H1 (cell line): ENCODE measurements around the gene DNAJA3. TPM values are rescaled to one million over a fixed set of nuclear protein-coding genes. Genes with fewer than 3 reads are reported as not detected.

Experiments used
- CTCF ChIA-PET: fragments of 300-600 bp; sonication (Branson Sonifier 250); formaldehyde crosslinking; loops from one replicate; lab custom pipeline; 2021; ENCODE audit not compliant: partially characterized antibody; lab: Charles Lee
- POLR2A ChIA-PET: fragments of 300-600 bp; sonication (Branson Sonifier 250); formaldehyde crosslinking; loops from one replicate; lab custom pipeline; 2021; ENCODE audit warnings: inconsistent platforms; ENCODE audit not compliant: partially characterized antibody; lab: Charles Lee
- DNase-seq, 2 experiments: peaks; one replicate each; pipeline versions ENCODE4 v3.0.0 to v3.0.0-alpha.2; 2010 to 2022; ENCODE audit warnings: low spot score in 2 of 2, low read depth in 1 of 2, mixed read lengths in 1 of 2
- FAIRE-seq: peaks from 2 replicates; lab custom pipeline; 2011; peaks lifted over from hg19 to GRCh38; lab: Jason Lieb, UNC
- H2AFZ ChIP-seq: 2 replicates; pipeline ENCODE4 v1.8.1; 2012; ENCODE audit warnings: low read length, inconsistent platforms
- H2AK5ac ChIP-seq: 2 replicates; pipeline ENCODE4 v1.6.1; 2013; ENCODE audit warnings: low read depth, low read length
- H2BK120ac ChIP-seq: replicated peaks from 2 replicates; pipeline ENCODE3; 2013; ENCODE audit warnings: low read depth, low read length, inconsistent platforms
- H2BK12ac ChIP-seq: 2 replicates; pipeline ENCODE4 v1.6.1; 2013; ENCODE audit warnings: low read depth, low read length
- H2BK15ac ChIP-seq: 2 replicates; pipeline ENCODE4 v1.6.1; 2013; ENCODE audit warnings: low read length
- H2BK20ac ChIP-seq: 2 replicates; pipeline ENCODE4 v1.6.1; 2013; ENCODE audit warnings: low read length
- H2BK5ac ChIP-seq: 2 replicates; pipeline ENCODE4 v1.6.1; 2013; ENCODE audit warnings: low read depth, low read length
- H3K14ac ChIP-seq: 2 replicates; pipeline ENCODE4 v1.6.1; 2013; ENCODE audit warnings: inconsistent platforms; ENCODE audit not compliant: insufficient read length
- H3K18ac ChIP-seq: 2 replicates; pipeline ENCODE4 v1.6.1; 2013; ENCODE audit warnings: low read length; ENCODE audit errors: extremely low read depth
- H3K23ac ChIP-seq: 2 replicates; pipeline ENCODE4 v1.6.1; 2013; ENCODE audit warnings: inconsistent platforms; ENCODE audit not compliant: insufficient read length
- H3K23me2 ChIP-seq: 2 replicates; pipeline ENCODE4 v1.6.1; 2013; ENCODE audit warnings: low read depth, low read length
- H3K27ac ChIP-seq: 2 replicates; pipeline ENCODE4 v1.6.1; 2011; ENCODE audit warnings: low read depth, low read length, inconsistent platforms
- H3K27me3 ChIP-seq, 4 experiments: replicated peaks in 1 of 4; 1 replicate in 1 of 4; 2 replicates in 3 of 4; pipeline versions ENCODE4 v1.6.1 to v1.8.1; 2011 to 2013; ENCODE audit warnings: low read length in 3 of 4, mild to moderate bottlenecking in 3 of 4, inconsistent platforms in 2 of 4, mixed read lengths in 2 of 4, moderate library complexity in 1 of 4; ENCODE audit not compliant: control insufficient read depth in 3 of 4, insufficient read depth in 3 of 4; ENCODE audit errors: extremely low read depth in 1 of 4
- H3K36me3 ChIP-seq, 4 experiments: 2 replicates each; pipeline versions ENCODE4 v1.6.1 to v1.8.1; 2011 to 2013; ENCODE audit warnings: mild to moderate bottlenecking in 4 of 4, low read length in 3 of 4, moderate library complexity in 2 of 4, control low read depth in 1 of 4, inconsistent platforms in 1 of 4; ENCODE audit not compliant: insufficient read depth in 4 of 4, control insufficient read depth in 2 of 4
- H3K4ac ChIP-seq: replicated peaks from 2 replicates; pipeline ENCODE3; 2013; ENCODE audit warnings: low read length, low read depth, mixed read lengths, inconsistent platforms; ENCODE audit not compliant: insufficient read length
- H3K4me1 ChIP-seq, 4 experiments: replicated peaks in 1 of 4; 1 replicate in 1 of 4; 2 replicates in 3 of 4; pipeline versions ENCODE4 v1.6.1 to v1.8.1; 2011 to 2013; ENCODE audit warnings: low read length in 3 of 4, inconsistent platforms in 2 of 4, mixed read lengths in 1 of 4; ENCODE audit not compliant: insufficient read depth in 4 of 4, control insufficient read depth in 3 of 4
- H3K4me2 ChIP-seq, 2 experiments: 2 replicates each; pipeline versions ENCODE4 v1.6.1 to v1.8.1; 2011 to 2013; ENCODE audit warnings: low read depth in 2 of 2, low read length in 2 of 2, control low read depth in 1 of 2, inconsistent platforms in 1 of 2, mild to moderate bottlenecking in 1 of 2; ENCODE audit not compliant: insufficient read depth in 1 of 2
- H3K4me3 ChIP-seq, 4 experiments: fragments of 200-600, 300-600 bp in 1 of 4; sonication (generic), shearing (Covaris generic), sonication (Bioruptor Twin) in 1 of 4; 2 replicates each; pipeline versions ENCODE4 v1.5.1 to v1.8.1; 2011 to 2016; ENCODE audit warnings: low read length in 4 of 4, low read depth in 3 of 4, control low read depth in 2 of 4, inconsistent platforms in 2 of 4, mild to moderate bottlenecking in 2 of 4, mixed read lengths in 1 of 4, moderate library complexity in 1 of 4; ENCODE audit not compliant: insufficient read depth in 2 of 4; ENCODE audit errors: extremely low read depth in 1 of 4
- H3K56ac ChIP-seq: replicated peaks from 2 replicates; pipeline ENCODE3; 2013; ENCODE audit warnings: low read depth, mild to moderate bottlenecking, mixed read lengths, low read length, inconsistent platforms; ENCODE audit not compliant: insufficient read length
- H3K79me1 ChIP-seq: 2 replicates; pipeline ENCODE4 v1.6.1; 2013; ENCODE audit warnings: low read depth, low read length, control low read depth
- H3K79me2 ChIP-seq, 2 experiments: 2 replicates each; pipeline versions ENCODE4 v1.6.1 to v1.8.1; 2012 to 2013; ENCODE audit warnings: low read length in 2 of 2, mild to moderate bottlenecking in 2 of 2, inconsistent platforms in 1 of 2; ENCODE audit not compliant: insufficient read depth in 2 of 2, control insufficient read depth in 1 of 2
- H3K9ac ChIP-seq, 4 experiments: replicated peaks in 1 of 4; 1 replicate in 1 of 4; 2 replicates in 3 of 4; pipeline versions ENCODE4 v1.6.1 to v1.8.1; 2011 to 2013; ENCODE audit warnings: low read depth in 3 of 4, low read length in 3 of 4, control low read depth in 2 of 4, mild to moderate bottlenecking in 2 of 4, moderate library complexity in 2 of 4, inconsistent platforms in 1 of 4; ENCODE audit errors: extremely low read depth in 1 of 4
- H3K9me3 ChIP-seq, 2 experiments: 2 replicates each; pipeline versions ENCODE4 v1.6.1 to v1.8.1; 2012 to 2013; ENCODE audit warnings: mild to moderate bottlenecking in 2 of 2, moderate library complexity in 2 of 2, control low read depth in 1 of 2, inconsistent platforms in 1 of 2, low read depth in 1 of 2, low read length in 1 of 2, mixed read lengths in 1 of 2; ENCODE audit not compliant: insufficient read depth in 2 of 2
- H4K20me1 ChIP-seq, 2 experiments: replicated peaks in 1 of 2; 2 replicates each; pipeline versions ENCODE3 to v1.8.1; 2011 to 2013; ENCODE audit warnings: inconsistent platforms in 2 of 2, low read length in 2 of 2, mild to moderate bottlenecking in 1 of 2; ENCODE audit not compliant: insufficient read depth in 2 of 2, control insufficient read depth in 1 of 2
- H4K5ac ChIP-seq: 2 replicates; pipeline ENCODE4 v1.6.1; 2013; ENCODE audit warnings: low read length, low read depth, mixed read lengths, inconsistent platforms; ENCODE audit not compliant: insufficient read length
- H4K8ac ChIP-seq: 2 replicates; pipeline ENCODE4 v1.8.0; 2013; ENCODE audit warnings: mild to moderate bottlenecking, moderate library complexity, low read length, inconsistent platforms; ENCODE audit not compliant: insufficient read depth; ENCODE audit errors: extremely low read depth
- H4K91ac ChIP-seq: replicated peaks from 2 replicates; pipeline ENCODE3; 2013; ENCODE audit warnings: low read length, mixed read lengths, inconsistent platforms; ENCODE audit not compliant: insufficient read length
- HDAC2 ChIP-seq, 2 experiments: fragments of 300-600 bp in 1 of 2; sonication (generic) in 1 of 2; IDR thresholded peaks; 2 replicates each; pipeline ENCODE4 v1.6.1; 2011 to 2012; ENCODE audit warnings: low read depth in 2 of 2, low read length in 2 of 2, mild to moderate bottlenecking in 2 of 2, moderate library complexity in 2 of 2, borderline replicate concordance in 1 of 2, inconsistent platforms in 1 of 2
- KDM5A ChIP-seq: fragments of 200-600 bp; IDR thresholded peaks from 2 replicates; pipeline ENCODE4 v1.7.1; 2012; ENCODE audit warnings: mild to moderate bottlenecking, low read length, inconsistent platforms, mixed read lengths
- POLR2A ChIP-seq, 2 experiments: IDR thresholded peaks; 1 replicate in 1 of 2; 2 replicates in 1 of 2; pipeline ENCODE4 v1.6.1; 2011; ENCODE audit warnings: low read depth in 2 of 2, low read length in 2 of 2, mild to moderate bottlenecking in 2 of 2; ENCODE audit errors: control extremely low read depth in 1 of 2
- SAP30 ChIP-seq: fragments of 300-600 bp; sonication (generic); IDR thresholded peaks from 2 replicates; pipeline ENCODE4 v1.7.1; 2012; ENCODE audit warnings: low read length, moderate library complexity, mild to moderate bottlenecking, inconsistent platforms; ENCODE audit not compliant: insufficient read depth, insufficient replicate concordance
- TEAD4 ChIP-seq: IDR thresholded peaks from 2 replicates; pipeline ENCODE4 v1.6.1; 2012; ENCODE audit warnings: low read depth, low read length, inconsistent platforms, mixed read lengths
- WGBS, 2 experiments: shearing (Covaris generic) in 1 of 2; methylation state at CpG; one replicate each; pipeline versions ENCODE4 v1.1.6 to v1.1.7; 2013 to 2015; ENCODE audit warnings: low lambda C conversion rate in 2 of 2, mixed read lengths in 2 of 2, inconsistent platforms in 1 of 2, low coverage in 1 of 2, missing lambda C conversion rate in 1 of 2; ENCODE audit not compliant: insufficient replicate concordance in 2 of 2, insufficient coverage in 1 of 2, insufficient read length in 1 of 2; ENCODE audit errors: extremely low coverage in 1 of 2, missing lambda C conversion rate in 1 of 2; 5-methylcytosine and 5-hydroxymethylcytosine counted together
- polyA plus RNA-seq, 7 experiments: library from polyadenylated mRNA; depleted of rRNA in 3 of 7; stranded (reverse) in 5 of 7; unstranded in 2 of 7; fragments of >200 nt in 5 of 7; fragments of 200-250 nt in 2 of 7; gene quantifications; 1 replicate in 5 of 7; 2 replicates in 1 of 7; 4 replicates in 1 of 7; pipeline versions ENCODE4 v1.2.1 to v1.2.3, GENCODE V29; 2011 to 2013; ENCODE audit warnings: missing spikeins in 2 of 7, mixed read lengths in 2 of 7
- total RNA-seq: library from RNA; stranded (reverse); fragmentation: NEBNext Ultra II Directional; extraction: Animal tissue kit (Norgen Biotek cat#: 25700); gene quantifications from 2 replicates; pipeline ENCODE4 v1.2.1, GENCODE V29; 2021

The DNAJA3 gene
- total and polyA plus RNA-seq, 2 of the 8 experiments (the other 6 are each of a cell fraction or from before 2014, with no cell fraction given): 37.3 to 59.1 TPM

DNA sequence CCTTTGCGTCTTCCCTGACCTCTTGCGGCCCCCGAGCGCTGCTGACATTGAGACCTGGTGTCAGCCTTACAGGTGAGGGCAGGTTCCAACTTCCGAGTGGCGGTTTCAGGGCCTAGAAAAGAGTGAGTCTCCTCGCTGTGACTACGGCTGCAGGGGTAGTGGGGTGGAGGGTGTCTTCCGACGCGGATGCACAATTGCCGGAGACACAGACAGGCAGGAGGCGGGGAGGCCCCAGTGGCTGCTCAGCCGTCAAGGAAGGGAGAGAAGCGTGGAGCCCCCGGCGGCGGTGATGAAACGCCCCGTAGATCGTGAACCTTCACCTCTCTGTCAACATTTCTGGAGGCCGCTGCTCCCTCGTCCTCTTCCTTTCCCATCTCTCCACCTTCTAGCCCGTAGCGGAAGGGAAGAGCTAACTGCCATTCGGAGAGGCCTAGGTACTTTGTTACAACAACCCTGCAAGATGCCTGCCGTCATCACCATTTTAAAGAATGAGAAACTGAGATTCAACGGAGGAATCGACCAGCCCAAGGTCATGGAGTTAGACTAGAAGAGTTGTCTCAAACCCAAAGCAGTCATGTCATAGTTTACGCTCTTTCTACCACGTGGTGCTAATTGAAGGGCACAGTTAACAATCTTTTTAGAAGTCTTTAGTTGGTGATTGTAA, 485 bp downstream of the DNAJA3 start:
- peak overlapping the region; percentile 88 to 94 for H3K4me2 ChIP-seq
- peak overlapping the region; percentile 73 to 98 (median 86) for H3K4me3 ChIP-seq
- peak overlapping the region; percentile 99; the same call in 1 of the 2 replicates for H4K8ac ChIP-seq
- peak overlapping the region; percentile 99 for H3K27ac ChIP-seq
- H3K14ac ChIP-seq: no peak overlapping the region
- no peaks in the 10 kb centered on the region; a peak in 1 of 8 replicates for H3K36me3 ChIP-seq
- peak overlapping the region; percentile 24; the same call in 1 of the 2 replicates for H3K18ac ChIP-seq
- peak overlapping the region; percentile 99 for H2BK5ac ChIP-seq
- peaks cover 0 to 7% of the 10 kb centered on the region in 2 experiments for H4K20me1 ChIP-seq
- peak overlapping the region; percentile 49 for H4K91ac ChIP-seq
- no peaks in the 10 kb centered on the region for H3K27me3 ChIP-seq
- WGBS, 2 experiments: 9% methylated on average over 24 of the region's 31 CpGs; no CpG with 5 or more reads in 1 of the 2 experiments
- H2BK12ac ChIP-seq: no peak overlapping the region
- H3K23me2 ChIP-seq: peaks cover 8% of the 10 kb centered on the region
- H3K79me2 ChIP-seq: peaks cover 21 to 35% of the 10 kb centered on the region in 2 experiments
- no peaks in the 10 kb centered on the region for H3K9me3 ChIP-seq
- TF ChIP-seq TEAD4 (no peak), KDM5A (0 out of 2 replicates have a peak, but pooled peaks have one; percentile 62), POLR2A (IDR thresholded peaks at IDR 0.05; ENCODE audit: control extremely low read depth in 1 of 2, low read depth in 2 of 2, low read length in 2 of 2) (no peak), SAP30 (peak; percentile 96), HDAC2 (IDR thresholded peaks at IDR 0.05; ENCODE audit: borderline replicate concordance in 1 of 2, low read depth in 2 of 2, low read length in 2 of 2) (peak in 1 of 2 experiments; percentile 79; a peak in 1 of 4 replicates)
- ChIA-PET POLR2A (interaction anchor here (0.6 to 1.8 kb wide), 7 partner anchors 9 to 84 kb away, joined by 3 to 8 read pairs (median 3); partner anchors contain the start of gene CORO7), CTCF (interaction anchor here (1.8 kb wide), 1 partner anchor 172 kb away, joined by 3 read pairs; no protein-coding TSS in a partner anchor)
- peak overlapping the region; percentile 47; the same call in 1 of the 2 replicates for H2AK5ac ChIP-seq
- no peak overlapping the region for H3K4ac ChIP-seq
- H4K5ac ChIP-seq: peak overlapping the region; percentile 39
- H2AFZ ChIP-seq: 0 out of 2 replicates have a peak overlapping the region, but pooled peaks have one; percentile 28
- peaks cover 0 to 5% (median 2%) of the 10 kb centered on the region in 4 experiments; a peak in 3 of 7 replicates for H3K4me1 ChIP-seq
- H3K9ac ChIP-seq: peak overlapping the region; percentile 91 to 98 (median 94)
- no peak overlapping the region for H2BK120ac ChIP-seq
- H3K23ac ChIP-seq: no peak overlapping the region
- no peak overlapping the region for H2BK20ac ChIP-seq
- peaks cover 5% of the 10 kb centered on the region; the same call in 1 of the 2 replicates for H3K79me1 ChIP-seq
- peak overlapping the region; percentile 80 for H3K56ac ChIP-seq
- DNase-seq (no peak), FAIRE-seq (no peak)
- no peak overlapping the region for H2BK15ac ChIP-seq
